COLO829 (cell line): Measurements from ENCODE around the gene MTTP.
"Not testable (repeated sequence)": the region's sequence is repeated elsewhere in the genome, so short reads cannot be mapped to it uniquely, and the experiment has no call there.

ENCODE experiments used
- DNase-seq: peaks from one replicate; pipeline ENCODE4 v3.0.0; 2012; ENCODE audit warnings: low spot score

Gene MTTP

GRCh38 chr4:99574530-99575324 lies at the start of gene MTTP:
MTTP (plus strand) TSS chr4:99574824; CDS start chr4:99574910, 86 bp downstream.
- DNase-seq, result no peak

DNA sequence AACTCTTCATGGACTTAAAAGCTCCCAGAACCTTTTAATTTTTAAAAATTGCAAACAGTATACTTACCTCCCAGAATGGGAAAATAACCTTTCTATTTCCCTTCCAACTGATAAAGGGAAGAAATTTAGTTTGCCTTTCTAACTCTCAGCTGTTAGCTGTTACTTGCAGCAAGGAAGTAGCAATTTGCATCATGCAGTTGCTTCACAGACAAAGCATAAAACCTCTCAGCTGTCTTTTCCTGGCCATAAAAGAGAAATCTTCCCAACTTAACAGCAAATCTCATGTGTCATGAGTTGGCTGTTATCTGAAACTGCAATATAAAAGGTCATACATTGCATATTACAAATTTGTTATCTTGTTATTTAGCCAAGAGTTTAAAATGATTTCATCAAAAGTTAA lies 45.4 kb upstream of the MTTP start:
- no peak for DNase-seq

DNA sequence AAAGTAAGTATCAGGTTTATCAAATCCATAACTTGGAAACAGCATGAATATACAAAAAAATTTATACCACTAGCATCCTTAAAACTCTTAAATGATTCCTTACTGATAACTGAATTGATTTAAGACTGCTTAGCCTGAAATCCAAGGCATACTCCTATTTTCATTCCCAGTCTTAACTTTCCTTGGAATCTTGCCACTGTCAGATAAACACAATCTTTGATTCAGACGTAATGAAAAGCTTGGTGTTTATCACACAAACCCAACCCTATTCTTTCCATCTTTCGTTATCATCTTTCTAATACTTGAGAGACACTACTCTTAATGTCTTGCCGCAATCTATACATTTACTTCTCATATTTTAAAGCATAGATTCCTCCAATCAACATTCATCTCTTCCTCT lies 44.7 kb upstream of the MTTP start:
- no peak for DNase-seq

- DNase-seq, result not testable (repeated sequence)
These were observed 39.9 kb upstream of the MTTP start for GRCh38 chr4:99534699-99535098.

DNA sequence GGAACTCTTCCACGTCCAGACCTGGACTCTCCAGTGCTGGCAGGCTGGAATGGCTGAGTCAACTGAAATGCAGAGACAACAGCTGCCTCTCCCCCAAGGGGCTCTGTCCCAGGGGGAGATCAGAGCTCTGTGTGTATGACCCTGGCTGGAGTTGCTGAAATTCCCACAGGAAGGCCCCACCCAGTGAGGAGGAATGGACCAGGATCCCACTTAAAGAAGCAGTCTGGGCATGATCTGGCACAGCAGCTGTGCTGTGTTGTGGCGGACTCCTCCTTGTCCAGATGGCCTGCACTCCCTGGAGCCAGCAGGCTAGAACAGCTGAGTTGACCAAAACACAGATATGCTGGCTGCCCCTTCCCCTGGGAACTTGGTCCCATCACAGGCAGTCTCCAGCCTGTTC lies 38.4 kb upstream of the MTTP start:
- no peak for DNase-seq

GRCh38 chr4:99536848-99537247 lies 37.8 kb upstream of the MTTP start:
- no peak for DNase-seq

DNA sequence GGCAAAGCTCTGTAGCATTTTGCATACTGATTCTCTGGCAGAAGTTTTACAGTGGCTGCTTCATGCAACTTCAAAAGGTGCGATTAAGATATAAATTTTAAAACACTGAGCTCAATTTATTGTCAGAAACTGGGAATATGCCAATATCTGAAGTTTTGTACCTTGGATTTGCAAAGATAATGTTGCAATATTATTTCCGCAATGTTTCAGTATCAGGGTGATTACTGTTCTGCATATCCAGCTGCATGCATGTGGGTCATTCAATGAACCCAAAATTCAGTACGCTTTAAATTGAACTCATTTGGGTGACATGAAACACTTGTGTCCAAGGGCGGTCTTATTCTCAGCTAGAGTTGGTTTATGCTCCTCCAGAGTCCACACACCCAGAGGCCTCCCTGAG lies 37.0 kb upstream of the MTTP start:
- no peak for DNase-seq

DNA sequence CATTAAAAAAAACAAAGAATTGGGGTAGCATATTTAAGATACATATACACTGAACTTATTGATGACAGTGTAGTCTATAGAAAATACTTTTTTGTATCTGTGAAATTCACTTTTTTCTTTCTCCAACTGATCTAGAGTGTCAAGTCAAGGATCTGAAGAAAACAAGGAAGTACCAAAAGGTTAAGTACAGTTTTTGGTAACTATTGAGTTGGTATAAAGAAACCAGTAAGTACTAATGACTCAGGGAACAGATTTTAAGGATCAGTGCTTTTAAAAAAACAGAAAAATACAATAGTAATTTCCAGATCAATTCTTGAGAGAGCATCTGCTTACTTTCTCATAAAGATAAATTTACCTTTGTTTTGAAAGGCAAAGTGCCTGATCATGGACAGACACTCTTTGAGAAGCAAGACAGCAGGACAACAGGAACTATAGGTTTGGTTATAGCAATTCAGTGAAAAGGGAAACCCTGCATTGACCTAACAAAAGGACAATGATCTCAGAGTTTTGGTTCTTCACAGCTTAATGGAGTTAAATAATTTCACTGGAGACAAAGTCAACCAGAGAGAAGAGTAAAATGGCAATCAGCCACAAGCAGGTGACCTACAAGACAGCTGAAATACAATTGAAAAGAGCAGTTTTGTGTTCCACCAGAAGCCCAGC lies 34.2 kb upstream of the MTTP start:
- DNase-seq, result no peak

- no peak for DNase-seq
These were observed 21.8 kb upstream of the MTTP start for GRCh38 chr4:99552872-99553271.

GRCh38 chr4:99563310-99564186 lies 11.1 kb upstream of the MTTP start, which contains the start of gene TRMT10A:
TRMT10A (minus strand) TSS chr4:99564039; CDS start chr4:99559338, 4,701 bp downstream.
- DNase-seq, result peak; percentile 91

- no peak for DNase-seq
These were observed 9.7 kb upstream of the MTTP start for GRCh38 chr4:99564921-99565320.

- DNase-seq, result no peak
These were observed 2.7 kb upstream of the MTTP start for GRCh38 chr4:99571883-99572282.

- no peak for DNase-seq
These were observed 1.9 kb upstream of the MTTP start for GRCh38 chr4:99572527-99573240.

- no peak for DNase-seq
These were observed 772 bp upstream of the MTTP start for GRCh38 chr4:99573735-99574368.

GRCh38 chr4:99578714-99579113 lies 4.1 kb downstream of the MTTP start:
- DNase-seq, result no peak

DNA sequence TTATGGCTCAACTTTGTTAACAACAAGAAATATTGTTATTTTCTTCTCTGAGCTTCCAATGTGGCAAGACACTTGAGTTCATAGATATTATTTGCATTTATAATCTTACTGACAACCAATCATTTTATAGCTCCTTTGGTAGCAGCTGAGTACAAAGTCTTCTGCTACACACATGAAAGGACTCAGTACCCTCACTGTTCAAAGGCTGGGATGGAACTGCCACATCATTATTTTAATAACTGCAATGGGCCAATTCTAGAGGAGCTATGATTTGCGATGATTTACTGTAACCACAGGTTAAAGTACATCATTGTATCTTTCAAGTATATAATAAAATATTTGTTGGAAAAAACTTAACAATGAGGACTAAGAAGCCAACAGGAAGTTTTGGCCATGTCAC lies 10.9 kb downstream of the MTTP start:
- DNase-seq, result no peak

DNA sequence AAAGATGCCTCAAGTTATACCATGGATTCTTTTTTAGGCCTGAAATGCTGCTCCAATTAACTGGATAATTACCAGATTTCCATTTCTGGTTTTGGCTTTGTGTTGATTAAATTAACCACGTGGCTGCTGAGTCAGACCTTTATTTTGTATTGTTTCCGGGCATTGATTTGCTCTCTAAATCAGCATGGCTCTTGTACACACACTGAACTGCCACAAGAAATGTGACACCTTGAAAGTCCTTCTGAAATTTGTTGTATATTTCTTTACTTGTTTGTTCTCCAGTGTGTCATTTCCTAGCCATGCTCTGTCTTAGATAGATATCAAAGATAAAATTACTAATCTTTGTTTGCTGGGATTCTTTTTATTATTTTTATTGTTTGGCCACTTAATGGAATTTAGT lies 11.7 kb downstream of the MTTP start:
- no peak for DNase-seq

DNA sequence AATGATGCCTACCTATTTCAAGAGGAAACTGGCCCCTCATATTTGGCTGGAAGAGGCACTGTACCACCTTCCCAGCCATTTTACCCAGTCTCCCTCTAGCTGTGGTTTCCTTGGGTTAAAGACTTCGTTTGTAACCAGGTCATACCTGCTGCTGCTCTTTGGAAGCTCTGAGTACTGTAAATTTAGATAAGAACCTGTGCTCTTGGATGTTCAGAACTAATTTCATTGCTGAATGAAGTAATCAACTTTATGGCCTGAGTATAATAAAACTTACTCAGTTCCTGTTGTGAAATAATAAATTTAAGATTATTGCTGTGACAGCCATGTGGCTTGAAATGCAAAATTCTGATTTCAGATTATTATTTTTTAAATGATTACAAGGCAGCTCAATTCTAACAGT lies 12.2 kb downstream of the MTTP start:
- no peak for DNase-seq

DNA sequence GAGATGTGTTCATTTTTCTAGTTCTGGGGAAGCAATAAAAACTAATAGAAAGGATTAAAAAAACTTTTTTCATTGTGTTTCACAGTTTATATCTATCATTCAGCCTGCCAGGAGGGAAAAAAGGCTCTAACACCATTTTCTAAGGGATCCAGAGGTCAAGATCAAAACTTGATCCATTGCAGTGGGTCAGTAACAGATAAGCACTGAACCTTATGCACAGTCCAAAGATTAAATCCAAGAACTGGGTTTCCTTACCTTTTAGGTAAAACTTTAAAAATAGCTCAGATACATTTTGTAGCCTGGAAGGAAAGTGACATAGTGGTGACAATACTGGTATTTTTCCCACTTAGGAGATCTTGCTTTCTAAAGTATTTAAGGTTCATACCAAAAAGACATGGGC lies 12.7 kb downstream of the MTTP start:
- no peak for DNase-seq

DNA sequence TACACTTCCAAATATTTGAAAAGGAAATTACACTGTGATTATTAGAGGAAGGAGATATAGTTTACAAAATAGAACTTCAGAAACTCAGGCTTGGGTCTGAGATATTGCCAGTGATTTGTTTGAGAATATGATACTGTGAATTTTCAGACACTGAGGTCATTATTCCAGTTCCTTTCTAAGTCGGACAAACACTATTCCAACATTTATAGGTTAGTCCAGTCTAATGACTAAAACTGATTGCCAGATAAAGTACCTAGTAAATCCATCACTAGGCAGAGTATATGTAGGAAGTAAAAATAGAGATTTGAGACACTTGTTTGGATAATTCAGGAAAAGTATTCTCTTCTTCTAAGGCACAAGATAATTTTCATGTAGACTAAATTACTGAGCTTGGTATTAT lies 13.2 kb downstream of the MTTP start:
- DNase-seq, result no peak

- DNase-seq, result no peak
These were observed 17.1 kb downstream of the MTTP start for GRCh38 chr4:99591757-99592156.
